CD1c-positive myeloid dendritic cell (primary cell): Measurements from ENCODE around the gene SAMD15.
A peak's percentile ranks its signal among the peaks of the same experiment; 100 is the strongest.
"Not testable (repeated sequence)": the region's sequence is repeated elsewhere in the genome, so short reads cannot be mapped to it uniquely, and the experiment has no call there.

ENCODE experiments used
- DNase-seq: peaks from one replicate; pipeline ENCODE4 v3.0.0-alpha.2; 2016; ENCODE audit errors: extremely low spot score

SAMD15 gene

GRCh38 chr14:77376771-77377501 is at the start of gene SAMD15, which contains the start of gene TMED8:
TSS of gene SAMD15 (plus strand) at chr14:77377379. CDS start at chr14:77377419, 40 bp downstream.
TSS of gene TMED8 (minus strand) at chr14:77377094. CDS start at chr14:77377053, 41 bp downstream.
- peak; percentile 89 for DNase-seq

GRCh38 chr14:77329872-77330271 is 47.3 kb upstream of the SAMD15 start:
- no peak for DNase-seq

GRCh38 chr14:77335576-77335975 is 41.6 kb upstream of the SAMD15 start:
- no peak for DNase-seq

GRCh38 chr14:77337255-77337654 is 39.9 kb upstream of the SAMD15 start:
- not testable (repeated sequence) for DNase-seq

- DNase-seq: no peak
Observed at GRCh38 chr14:77337880-77338279, 39.3 kb upstream of the SAMD15 start.

- no peak for DNase-seq
Observed at GRCh38 chr14:77338302-77338701, 38.9 kb upstream of the SAMD15 start.

GRCh38 chr14:77339407-77339806 is 37.8 kb upstream of the SAMD15 start:
- DNase-seq: no peak

- DNase-seq: no peak
Observed at GRCh38 chr14:77340389-77340788, 36.8 kb upstream of the SAMD15 start.

GRCh38 chr14:77342726-77343397 is 34.3 kb upstream of the SAMD15 start:
- DNase-seq: no peak

GRCh38 chr14:77343662-77344061 is 33.5 kb upstream of the SAMD15 start:
- no peak for DNase-seq

- no peak for DNase-seq
Observed at GRCh38 chr14:77344377-77344996, 32.7 kb upstream of the SAMD15 start.

GRCh38 chr14:77346495-77346894 is 30.7 kb upstream of the SAMD15 start:
- no peak for DNase-seq

GRCh38 chr14:77347751-77348150 is 29.4 kb upstream of the SAMD15 start:
- peak; percentile 48 for DNase-seq

GRCh38 chr14:77353469-77354141 is 23.6 kb upstream of the SAMD15 start:
- no peak for DNase-seq

GRCh38 chr14:77355811-77356210 is 21.4 kb upstream of the SAMD15 start:
- DNase-seq: no peak

GRCh38 chr14:77356899-77357298 is 20.3 kb upstream of the SAMD15 start:
- no peak for DNase-seq

GRCh38 chr14:77359626-77360025 is 17.6 kb upstream of the SAMD15 start:
- no peak for DNase-seq

GRCh38 chr14:77364146-77364545 is 13.0 kb upstream of the SAMD15 start:
- no peak for DNase-seq

GRCh38 chr14:77369285-77369684 is 7.9 kb upstream of the SAMD15 start:
- no peak for DNase-seq

GRCh38 chr14:77372304-77372841 is 4.8 kb upstream of the SAMD15 start:
- DNase-seq: no peak

GRCh38 chr14:77375164-77375950 is 1.8 kb upstream of the SAMD15 start:
- peak; percentile 63 for DNase-seq
